DND-41 (cell line): ENCODE results near the gene ADORA2A.

Experiments
- ATAC-seq: fragments of 200-7000 bp; cut with Tn5 transposase; 3 replicates; pipeline ENCODE4 v1.9.1; 2021; ENCODE audit warnings: low read depth; ENCODE audit not compliant: insufficient read depth
- DNase-seq: peaks from one replicate; pipeline ENCODE4 v3.0.0-alpha.2; 2020
- H2AFZ ChIP-seq: 2 replicates; pipeline ENCODE4 v1.6.0; 2012; ENCODE audit warnings: low read depth, low read length
- H3K27ac ChIP-seq: 2 replicates; pipeline ENCODE4 v1.5.1; 2012; ENCODE audit warnings: low read length, inconsistent platforms
- H3K27me3 ChIP-seq: fragments of 200-600 bp; sonication (generic); 2 replicates; pipeline ENCODE4 v1.6.0; 2012; ENCODE audit warnings: low read length, mild to moderate bottlenecking, inconsistent platforms; ENCODE audit not compliant: insufficient read depth, poor library complexity
- H3K36me3 ChIP-seq: 2 replicates; pipeline ENCODE4 v1.5.1; 2012; ENCODE audit warnings: low read length, inconsistent platforms; ENCODE audit not compliant: insufficient read depth
- H3K4me1 ChIP-seq: 2 replicates; pipeline ENCODE4 v1.5.1; 2012; ENCODE audit warnings: mild to moderate bottlenecking, low read length; ENCODE audit not compliant: insufficient read depth
- H3K4me2 ChIP-seq: 2 replicates; pipeline ENCODE4 v1.6.0; 2012; ENCODE audit warnings: mild to moderate bottlenecking, moderate library complexity, low read length, inconsistent platforms; ENCODE audit not compliant: insufficient read depth
- H3K4me3 ChIP-seq, 2 experiments: fragments of 200-600 bp in 1 of 2; shearing (Covaris generic) in 1 of 2; 2 replicates each; pipeline ENCODE4 v1.5.1; 2012 to 2016; ENCODE audit warnings: inconsistent platforms in 2 of 2, low read length in 2 of 2, mild to moderate bottlenecking in 2 of 2, low read depth in 1 of 2, moderate library complexity in 1 of 2
- H3K79me2 ChIP-seq: 2 replicates; pipeline ENCODE4 v1.6.0; 2012; ENCODE audit warnings: low read length, inconsistent platforms; ENCODE audit not compliant: insufficient read depth
- H3K9ac ChIP-seq: 2 replicates; pipeline ENCODE4 v1.6.0; 2012; ENCODE audit warnings: low read depth, mild to moderate bottlenecking, inconsistent platforms, low read length, moderate library complexity
- H3K9me3 ChIP-seq: 2 replicates; pipeline ENCODE4 v1.5.1; 2012; ENCODE audit warnings: low read length, moderate library complexity, mild to moderate bottlenecking, inconsistent platforms; ENCODE audit not compliant: insufficient read depth, severe bottlenecking
- H4K20me1 ChIP-seq: 2 replicates; pipeline ENCODE4 v1.6.0; 2012; ENCODE audit warnings: low read length; ENCODE audit not compliant: insufficient read depth
- EZH2 ChIP-seq: IDR thresholded peaks from 3 replicates; pipeline ENCODE4 v1.6.1; 2012; ENCODE audit warnings: borderline replicate concordance, low read depth, mild to moderate bottlenecking, moderate library complexity, low read length, inconsistent platforms; ENCODE audit not compliant: severe bottlenecking
- TF ChIP-seq, protein P1 (sequence below): IDR thresholded peaks from 2 replicates; pipeline ENCODE4 v1.5.1; 2012; ENCODE audit warnings: borderline replicate concordance, low read length, moderate library complexity, mild to moderate bottlenecking; ENCODE audit not compliant: poor library complexity, severe bottlenecking; ENCODE audit errors: extremely low read depth

Gene ADORA2A

DNA sequence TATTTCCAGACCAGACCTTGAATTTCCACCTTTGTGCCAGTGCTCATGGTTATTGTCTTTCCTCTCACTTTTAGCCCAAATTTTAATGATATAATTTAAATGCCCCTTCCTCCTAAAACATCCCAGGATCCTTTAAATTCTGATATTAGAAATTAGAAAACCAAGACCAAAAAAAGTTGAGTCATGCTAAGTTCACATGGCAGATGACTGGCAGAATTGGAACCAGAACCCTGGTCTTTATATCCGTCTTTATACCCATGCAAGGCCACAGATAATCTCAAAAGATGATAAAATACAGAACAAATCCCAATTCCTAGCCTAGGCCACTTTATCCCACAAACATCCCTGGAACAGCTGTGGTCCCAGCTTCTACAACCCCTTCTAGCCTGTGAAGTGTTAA is 26.5 kb downstream of the ADORA2A start:
- Histone ChIP-seq H3K27me3 (no peaks in the 10 kb centered on the region), H3K9ac (no peak overlapping the region), H3K27ac (no peak overlapping the region), H3K36me3 (no peaks in the 10 kb centered on the region), H4K20me1 (no peaks in the 10 kb centered on the region), H3K9me3 (no peaks in the 10 kb centered on the region), H3K4me1 (no peaks in the 10 kb centered on the region), H3K4me2 (no peak overlapping the region), H3K79me2 (no peaks in the 10 kb centered on the region), H3K4me3 (no peak overlapping the region), H2AFZ (no peak overlapping the region)
- TF ChIP-seq, protein P1, sequence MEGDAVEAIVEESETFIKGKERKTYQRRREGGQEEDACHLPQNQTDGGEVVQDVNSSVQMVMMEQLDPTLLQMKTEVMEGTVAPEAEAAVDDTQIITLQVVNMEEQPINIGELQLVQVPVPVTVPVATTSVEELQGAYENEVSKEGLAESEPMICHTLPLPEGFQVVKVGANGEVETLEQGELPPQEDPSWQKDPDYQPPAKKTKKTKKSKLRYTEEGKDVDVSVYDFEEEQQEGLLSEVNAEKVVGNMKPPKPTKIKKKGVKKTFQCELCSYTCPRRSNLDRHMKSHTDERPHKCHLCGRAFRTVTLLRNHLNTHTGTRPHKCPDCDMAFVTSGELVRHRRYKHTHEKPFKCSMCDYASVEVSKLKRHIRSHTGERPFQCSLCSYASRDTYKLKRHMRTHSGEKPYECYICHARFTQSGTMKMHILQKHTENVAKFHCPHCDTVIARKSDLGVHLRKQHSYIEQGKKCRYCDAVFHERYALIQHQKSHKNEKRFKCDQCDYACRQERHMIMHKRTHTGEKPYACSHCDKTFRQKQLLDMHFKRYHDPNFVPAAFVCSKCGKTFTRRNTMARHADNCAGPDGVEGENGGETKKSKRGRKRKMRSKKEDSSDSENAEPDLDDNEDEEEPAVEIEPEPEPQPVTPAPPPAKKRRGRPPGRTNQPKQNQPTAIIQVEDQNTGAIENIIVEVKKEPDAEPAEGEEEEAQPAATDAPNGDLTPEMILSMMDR = no peak
- DNase-seq = no peak
- ATAC-seq = no peak

DNA sequence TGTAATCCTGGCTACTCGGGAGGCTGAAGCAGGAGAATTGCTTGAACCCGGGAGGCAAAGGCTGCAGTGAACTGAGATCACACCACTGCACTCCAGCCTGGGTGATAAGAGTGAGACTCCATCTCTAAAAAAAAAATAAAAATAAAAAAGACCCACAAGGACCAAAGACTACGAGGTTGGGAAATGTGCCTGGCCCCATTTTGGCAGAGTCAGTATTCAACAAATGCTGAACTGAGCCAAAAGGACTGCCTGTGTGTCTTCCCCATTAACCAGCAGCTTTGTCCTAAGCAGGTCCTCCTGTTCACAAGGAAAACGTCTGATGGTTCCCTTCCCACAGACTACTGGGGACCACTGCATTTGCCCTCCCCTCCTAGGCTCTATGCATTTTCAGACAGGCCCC is 27.6 kb downstream of the ADORA2A start:
- no peak overlapping the region for H3K4me3 ChIP-seq
- ATAC-seq (no peak), DNase-seq (no peak)
- no peaks in the 10 kb centered on the region for H4K20me1 ChIP-seq
- TF ChIP-seq, protein P1 = no peak
- TF ChIP-seq EZH2 = no peak
- no peaks in the 10 kb centered on the region for H3K79me2 ChIP-seq
- no peak overlapping the region for H3K27ac ChIP-seq
- H3K9me3 ChIP-seq = no peaks in the 10 kb centered on the region
- H3K4me1 ChIP-seq = no peaks in the 10 kb centered on the region
- no peak overlapping the region for H3K4me2 ChIP-seq
- H2AFZ ChIP-seq = no peak overlapping the region
- H3K36me3 ChIP-seq = no peaks in the 10 kb centered on the region
- no peaks in the 10 kb centered on the region for H3K27me3 ChIP-seq
- no peak overlapping the region for H3K9ac ChIP-seq

DNA sequence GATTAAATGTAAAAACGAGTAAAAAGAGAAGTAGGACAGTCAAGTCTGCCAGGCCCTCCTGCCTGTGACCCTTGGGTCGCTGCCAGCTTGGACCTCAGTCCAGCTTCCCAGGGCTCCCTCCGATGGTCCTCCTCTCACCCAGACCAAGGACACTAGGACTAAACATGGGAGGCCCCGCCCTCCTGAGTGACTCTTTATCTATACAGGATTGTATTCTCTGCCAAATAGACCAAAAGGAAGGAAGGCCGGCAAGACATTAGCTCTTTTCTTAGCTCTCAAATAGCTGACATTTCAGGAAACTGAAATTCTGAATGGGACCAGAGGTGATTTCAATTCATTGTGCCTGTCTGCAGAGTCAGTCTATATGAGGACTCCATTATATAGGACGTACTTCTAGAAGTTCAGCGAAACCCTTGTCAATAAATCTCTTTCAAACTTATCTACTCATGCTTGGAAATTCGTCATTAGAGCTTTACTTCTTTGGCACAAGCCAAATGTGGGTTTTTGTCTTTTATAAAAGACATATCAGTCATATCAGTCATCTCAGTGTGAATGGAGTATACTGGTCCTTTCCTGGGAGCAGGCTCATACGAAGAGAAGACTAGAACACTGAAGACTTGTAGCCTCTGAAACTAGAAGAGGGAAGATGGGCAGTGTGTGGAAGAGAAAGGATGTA is 28.5 kb downstream of the ADORA2A start:
- DNase-seq (no peak), ATAC-seq (no peak)
- no peak overlapping the region for H2AFZ ChIP-seq
- no peak for TF ChIP-seq EZH2
- TF ChIP-seq, protein P1 = no peak
- H3K27ac ChIP-seq = no peak overlapping the region
- no peaks in the 10 kb centered on the region for H3K36me3 ChIP-seq
- no peaks in the 10 kb centered on the region for H3K27me3 ChIP-seq
- no peaks in the 10 kb centered on the region for H4K20me1 ChIP-seq
- no peaks in the 10 kb centered on the region for H3K79me2 ChIP-seq
- no peak overlapping the region for H3K9ac ChIP-seq
- no peak overlapping the region for H3K4me3 ChIP-seq
- no peaks in the 10 kb centered on the region for H3K4me1 ChIP-seq
- H3K4me2 ChIP-seq = no peak overlapping the region
- H3K9me3 ChIP-seq = no peaks in the 10 kb centered on the region
